NCI-H1930 (cell line): ENCODE data around the gene CNR1.

ENCODE experiments used
- DNase-seq, 2 experiments: peaks; one replicate each; lab custom pipeline; 2025; lab: John Stamatoyannopoulos, UW

CNR1 gene

GRCh38 chr6:88143421-88144157, 22.6 kb downstream of the CNR1 start:
- DNase-seq = no peak

- DNase-seq = no peak
Observed at GRCh38 chr6:88142297-88142668, 23.9 kb downstream of the CNR1 start.

- no peak for DNase-seq
Observed at GRCh38 chr6:88141561-88142296, 24.4 kb downstream of the CNR1 start.

GRCh38 chr6:88137915-88138314, 28.2 kb downstream of the CNR1 start:
- DNase-seq = no peak

GRCh38 chr6:88135578-88136114, 30.5 kb downstream of the CNR1 start:
- DNase-seq = no peak

- DNase-seq = no peak
Observed at GRCh38 chr6:88134575-88134974, 31.6 kb downstream of the CNR1 start.

GRCh38 chr6:88133718-88134117, 32.4 kb downstream of the CNR1 start:
- DNase-seq = no peak

- no peak for DNase-seq
Observed at GRCh38 chr6:88124925-88125557, 41.1 kb downstream of the CNR1 start.

GRCh38 chr6:88120635-88121034, 45.5 kb downstream of the CNR1 start:
- no peak for DNase-seq

- no peak for DNase-seq
Observed at GRCh38 chr6:88119769-88120168, 46.4 kb downstream of the CNR1 start.

- no peak for DNase-seq
Observed at GRCh38 chr6:88116276-88116675, 49.9 kb downstream of the CNR1 start.

GRCh38 chr6:88115307-88115706, 50.8 kb downstream of the CNR1 start:
- no peak for DNase-seq

- no peak for DNase-seq
Observed at GRCh38 chr6:88114838-88115237, 51.3 kb downstream of the CNR1 start.

GRCh38 chr6:88111991-88112390, 54.2 kb downstream of the CNR1 start:
- no peak for DNase-seq

GRCh38 chr6:88107241-88107640, 58.9 kb downstream of the CNR1 start:
- no peak for DNase-seq

GRCh38 chr6:88105741-88106340, 60.3 kb downstream of the CNR1 start:
- DNase-seq = no peak
